Cardiac muscle cell (in vitro differentiated cells and primary cell): ENCODE measurements around the gene ACBD4. TPM values are rescaled to one million over a fixed set of nuclear protein-coding genes. Genes with fewer than 3 reads are reported as not detected.

Source experiments
- DNase-seq, 2 donors: peaks; one replicate each; pipeline versions ENCODE4 v3.0.0 to v3.0.0-alpha.2; 2010 to 2017; ENCODE audit warnings: low read depth in 1 of 2, low spot score in 1 of 2
- H3K27ac ChIP-seq: fragments of 200-600 bp; sonication (generic); 2 replicates; pipeline ENCODE4 v1.5.1; 2016
- H3K27me3 ChIP-seq: fragments of 200-600 bp; sonication (generic); 2 replicates; pipeline ENCODE4 v1.6.0; 2016; ENCODE audit warnings: control low read depth
- H3K36me3 ChIP-seq: fragments of 200-600 bp; sonication (generic); 2 replicates; pipeline ENCODE4 v1.5.1; 2016; ENCODE audit warnings: control low read depth
- H3K4me1 ChIP-seq: fragments of 200-600 bp; sonication (generic); 2 replicates; pipeline ENCODE4 v1.8.1; 2017; ENCODE audit warnings: low read depth, mild to moderate bottlenecking, mixed run types
- H3K4me3 ChIP-seq: fragments of 200-600 bp; sonication (generic); 2 replicates; pipeline ENCODE4 v1.5.1; 2016; ENCODE audit warnings: mild to moderate bottlenecking
- H3K9me3 ChIP-seq: fragments of 200-600 bp; sonication (generic); 2 replicates; pipeline ENCODE4 v1.5.1; 2017; ENCODE audit warnings: low read depth, mild to moderate bottlenecking, control low read depth
- CTCF ChIP-seq: IDR thresholded peaks from 2 replicates; pipeline ENCODE4 v1.5.1; 2012; ENCODE audit warnings: low read depth, mild to moderate bottlenecking, low read length
- polyA plus RNA-seq: library from polyadenylated mRNA; unstranded; fragments of >200 nt; fragmentation: Nextera tagmentation; extraction: Ambion mirVana; gene quantifications from 2 replicates; pipeline ENCODE4 v1.2.1, GENCODE V29; 2016
- total RNA-seq: library from RNA; depleted of rRNA; stranded (reverse); fragments of >200 nt; gene quantifications from 2 replicates; pipeline ENCODE4 v1.2.3, GENCODE V29; 2016

The ACBD4 gene
- total and polyA plus RNA-seq, 2 experiments from 2014 or later: 20.5 to 29.3 TPM

- H3K36me3 ChIP-seq: no peaks in the 10 kb centered on the region
- peak overlapping the region; percentile 100 for H3K27ac ChIP-seq
- no peaks in the 10 kb centered on the region for H3K9me3 ChIP-seq
- TF ChIP-seq CTCF: no peak
- peak; percentile 79 to 93 for DNase-seq
- no peaks in the 10 kb centered on the region for H3K27me3 ChIP-seq
- peaks cover 17% of the 10 kb centered on the region for H3K4me1 ChIP-seq
- H3K4me3 ChIP-seq: peak overlapping the region; percentile 77
These were observed 25.2 kb downstream of the ACBD4 start for GRCh38 chr17:45160447-45161287.

- no peak for TF ChIP-seq CTCF
- Histone ChIP-seq H3K27me3 (no peaks in the 10 kb centered on the region), H3K36me3 (no peaks in the 10 kb centered on the region), H3K4me3 (peak within 1 kb of the TSS; percentile 77), H3K4me1 (peaks cover 16% of the 10 kb centered on the region), H3K9me3 (no peaks in the 10 kb centered on the region), H3K27ac (peak within 1 kb of the TSS; percentile 100)
- DNase-seq: peak; percentile 99 to 100
These were observed 26.0 kb downstream of the ACBD4 start, which contains the start of gene HEXIM2 for GRCh38 chr17:45161288-45162024. TSS of gene HEXIM2 (plus strand) at chr17:45161875. CDS start at chr17:45162794, 919 bp downstream.

- H3K27ac ChIP-seq: peak overlapping the region; percentile 83
These were observed 26.7 kb downstream of the ACBD4 start for GRCh38 chr17:45162025-45162687.

GRCh38 chr17:45164734-45165269 is 29.3 kb downstream of the ACBD4 start:
- Histone ChIP-seq H3K4me3 (no peak overlapping the region), H3K27me3 (no peaks in the 10 kb centered on the region), H3K9me3 (no peaks in the 10 kb centered on the region), H3K4me1 (peaks cover 4% of the 10 kb centered on the region), H3K27ac (no peak overlapping the region), H3K36me3 (no peaks in the 10 kb centered on the region)
- TF ChIP-seq CTCF: no peak
- DNase-seq: no peak

More at GRCh38 chr17:45162025-45162687, 26.7 kb downstream of the ACBD4 start:
- TF ChIP-seq CTCF: no peak
- Histone ChIP-seq H3K4me3 (no peak overlapping the region), H3K27me3 (no peaks in the 10 kb centered on the region), H3K9me3 (no peaks in the 10 kb centered on the region), H3K36me3 (no peaks in the 10 kb centered on the region), H3K4me1 (peaks cover 16% of the 10 kb centered on the region)
- no peak for DNase-seq
